Mononuclear cell (primary cell): Measurements from ENCODE around the gene CSGALNACT2. TPM values are rescaled to one million over a fixed set of nuclear protein-coding genes. Genes with fewer than 3 reads are reported as not detected.
A peak's percentile ranks its signal among the peaks of the same experiment; 100 is the strongest.
"Not testable (repeated sequence)": the region's sequence is repeated elsewhere in the genome, so short reads cannot be mapped to it uniquely, and the experiment has no call there.

Source experiments
- H3K27me3 ChIP-seq: 2 replicates; pipeline ENCODE4 v1.6.0; 2011; ENCODE audit warnings: low read length, control low read depth; ENCODE audit not compliant: insufficient read depth
- H3K4me1 ChIP-seq: 2 replicates; pipeline ENCODE4 v1.5.1; 2011; ENCODE audit warnings: mild to moderate bottlenecking, low read length, control low read depth; ENCODE audit not compliant: insufficient read depth
- H3K4me3 ChIP-seq: 2 replicates; pipeline ENCODE4 v1.5.1; 2011; ENCODE audit warnings: mild to moderate bottlenecking, low read length, moderate library complexity
- H3K9me3 ChIP-seq: 2 replicates; pipeline ENCODE4 v1.5.1; 2011; ENCODE audit warnings: low read depth, mild to moderate bottlenecking, control low read depth, low read length
- total RNA-seq: library from RNA; depleted of rRNA; stranded (reverse); fragments of >200 nt; gene quantifications from one replicate; pipeline ENCODE4 v1.2.3, GENCODE V29; 2012

The CSGALNACT2 gene, protein sequence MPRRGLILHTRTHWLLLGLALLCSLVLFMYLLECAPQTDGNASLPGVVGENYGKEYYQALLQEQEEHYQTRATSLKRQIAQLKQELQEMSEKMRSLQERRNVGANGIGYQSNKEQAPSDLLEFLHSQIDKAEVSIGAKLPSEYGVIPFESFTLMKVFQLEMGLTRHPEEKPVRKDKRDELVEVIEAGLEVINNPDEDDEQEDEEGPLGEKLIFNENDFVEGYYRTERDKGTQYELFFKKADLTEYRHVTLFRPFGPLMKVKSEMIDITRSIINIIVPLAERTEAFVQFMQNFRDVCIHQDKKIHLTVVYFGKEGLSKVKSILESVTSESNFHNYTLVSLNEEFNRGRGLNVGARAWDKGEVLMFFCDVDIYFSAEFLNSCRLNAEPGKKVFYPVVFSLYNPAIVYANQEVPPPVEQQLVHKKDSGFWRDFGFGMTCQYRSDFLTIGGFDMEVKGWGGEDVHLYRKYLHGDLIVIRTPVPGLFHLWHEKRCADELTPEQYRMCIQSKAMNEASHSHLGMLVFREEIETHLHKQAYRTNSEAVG
- total RNA-seq: 68.8 TPM

DNA sequence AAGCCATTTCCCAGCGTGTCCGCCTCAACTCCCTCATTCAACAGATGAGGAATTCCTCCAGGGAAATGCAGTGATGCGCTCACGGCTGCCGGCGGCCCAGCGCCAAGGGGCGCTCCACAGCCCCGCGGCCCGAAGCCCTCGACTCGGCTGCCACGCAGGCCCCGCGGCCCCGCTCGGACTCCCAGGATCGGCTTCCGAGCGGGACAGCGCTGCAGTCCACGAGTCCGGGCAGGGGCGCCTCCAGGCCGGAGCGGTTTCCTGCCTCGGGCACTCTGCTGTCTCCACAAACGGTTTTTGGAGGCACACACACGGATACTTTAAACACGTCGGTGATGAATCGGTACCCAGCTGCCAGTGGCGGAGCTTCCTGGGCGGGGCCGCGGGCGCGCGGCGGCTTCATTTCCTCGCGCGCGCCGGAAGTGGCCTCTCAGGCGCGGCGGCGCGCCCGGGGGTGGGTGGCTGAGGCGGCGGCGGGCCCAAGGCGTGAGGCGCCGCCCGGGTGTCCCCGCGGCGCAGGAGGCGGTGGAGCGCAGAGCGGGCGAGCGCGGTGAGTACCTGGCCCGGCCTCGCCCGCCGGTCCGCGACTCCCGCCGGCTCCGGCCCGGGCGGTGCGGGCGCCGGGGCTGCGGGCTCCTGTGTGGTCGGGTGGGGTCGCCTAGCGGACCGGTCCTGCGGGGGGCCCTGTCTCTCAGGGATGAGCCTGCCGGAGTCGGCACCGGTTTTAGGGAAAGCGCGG, at the start of gene CSGALNACT2:
Gene CSGALNACT2, plus strand, starts transcription at position 425 of the 736 bp plus-strand sequence. CDS start 16,705 bp downstream, outside the sequence.
- Histone ChIP-seq H3K4me3 (peak within 1 kb of the TSS; percentile 92), H3K4me1 (peaks cover 47% of the 10 kb centered on the region), H3K9me3 (no peaks in the 10 kb centered on the region), H3K27me3 (no peaks in the 10 kb centered on the region)

DNA sequence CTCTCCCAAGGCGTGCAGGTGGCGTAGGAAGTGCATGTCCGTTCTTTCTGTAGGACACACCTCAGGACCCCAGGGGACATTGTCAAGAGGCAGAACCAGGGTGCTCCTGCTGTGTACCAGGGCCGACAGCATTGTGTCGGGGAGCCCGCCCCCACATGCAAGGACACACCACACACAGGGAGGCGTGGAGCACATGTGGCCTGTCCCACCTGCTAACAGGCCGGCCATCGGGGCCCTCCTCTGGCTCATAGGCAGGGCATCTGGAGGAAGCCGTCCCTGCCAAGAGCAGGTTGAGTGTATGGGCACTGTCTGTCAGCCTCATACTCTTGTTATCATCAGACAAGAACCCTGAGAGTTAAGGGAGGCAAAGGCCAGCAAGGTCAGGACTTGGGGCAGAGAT, 48.7 kb upstream of the CSGALNACT2 start:
- no peaks in the 10 kb centered on the region for H3K27me3 ChIP-seq
- no peaks in the 10 kb centered on the region for H3K9me3 ChIP-seq
- H3K4me3 ChIP-seq: no peak overlapping the region
- peaks cover 20% of the 10 kb centered on the region for H3K4me1 ChIP-seq

DNA sequence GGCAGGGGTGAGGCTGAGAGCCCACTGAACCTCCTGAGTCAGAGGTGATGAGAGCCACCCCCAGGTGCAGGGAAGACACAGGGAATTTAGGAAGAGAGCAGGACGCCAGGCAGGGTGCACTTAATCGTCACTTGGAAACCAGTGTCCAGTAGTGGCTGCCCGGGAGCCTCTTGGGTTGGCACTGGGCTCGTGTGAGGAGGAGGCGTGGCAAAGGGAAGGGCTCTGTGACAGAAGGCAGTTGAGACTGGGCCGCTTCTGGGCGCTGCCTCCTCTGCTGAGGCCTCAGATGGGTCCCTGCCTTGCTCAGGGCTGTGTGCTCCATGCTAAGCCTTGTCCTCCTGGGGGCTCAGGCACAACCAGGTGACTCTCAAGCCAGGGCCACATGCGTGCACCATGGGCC, 48.1 kb upstream of the CSGALNACT2 start:
- Histone ChIP-seq H3K27me3 (no peaks in the 10 kb centered on the region), H3K4me1 (peaks cover 20% of the 10 kb centered on the region), H3K9me3 (no peaks in the 10 kb centered on the region), H3K4me3 (no peak overlapping the region)

DNA sequence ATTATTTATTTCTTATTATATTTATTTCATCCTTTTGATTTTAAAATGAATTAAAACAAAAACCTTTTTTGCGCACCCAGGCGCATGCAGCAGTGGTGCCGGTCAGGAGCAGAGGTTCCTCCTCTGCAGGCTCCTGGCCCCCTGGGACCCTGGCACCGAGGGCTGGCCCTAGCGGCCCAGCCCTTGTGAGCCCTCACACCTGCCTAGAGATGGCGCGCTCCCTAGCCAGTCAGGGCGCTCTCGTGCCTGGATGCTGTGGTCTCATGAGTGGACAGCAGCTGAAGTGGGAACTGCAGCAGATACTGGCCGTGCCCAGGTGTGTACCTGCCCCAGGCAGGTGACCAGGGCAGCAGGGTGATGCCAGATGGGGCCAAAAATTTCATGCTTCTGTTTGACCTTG, 47.6 kb upstream of the CSGALNACT2 start:
- no peaks in the 10 kb centered on the region for H3K27me3 ChIP-seq
- peaks cover 20% of the 10 kb centered on the region for H3K4me1 ChIP-seq
- H3K9me3 ChIP-seq: no peaks in the 10 kb centered on the region
- H3K4me3 ChIP-seq: no peak overlapping the region

DNA sequence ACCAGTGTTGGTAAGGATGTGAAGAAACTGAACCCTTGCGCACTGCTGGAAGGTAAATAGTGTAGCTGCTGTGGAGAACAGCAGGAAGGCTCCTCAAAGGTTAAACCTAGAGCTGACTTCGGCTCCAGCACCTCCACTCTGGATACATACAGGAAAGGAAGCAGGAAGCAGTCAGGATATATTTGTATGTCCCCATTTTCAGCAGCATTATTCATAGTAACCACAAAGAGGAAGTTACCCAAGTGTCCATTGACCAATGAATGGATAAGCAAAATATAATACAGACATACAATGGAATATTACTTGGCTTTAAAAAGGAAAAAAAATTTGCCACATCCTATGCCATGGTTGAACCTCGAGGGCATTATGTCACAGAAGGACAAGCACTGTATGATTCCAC, 46.4 kb upstream of the CSGALNACT2 start:
- H3K4me3 ChIP-seq: no peak overlapping the region
- no peaks in the 10 kb centered on the region for H3K9me3 ChIP-seq

DNA sequence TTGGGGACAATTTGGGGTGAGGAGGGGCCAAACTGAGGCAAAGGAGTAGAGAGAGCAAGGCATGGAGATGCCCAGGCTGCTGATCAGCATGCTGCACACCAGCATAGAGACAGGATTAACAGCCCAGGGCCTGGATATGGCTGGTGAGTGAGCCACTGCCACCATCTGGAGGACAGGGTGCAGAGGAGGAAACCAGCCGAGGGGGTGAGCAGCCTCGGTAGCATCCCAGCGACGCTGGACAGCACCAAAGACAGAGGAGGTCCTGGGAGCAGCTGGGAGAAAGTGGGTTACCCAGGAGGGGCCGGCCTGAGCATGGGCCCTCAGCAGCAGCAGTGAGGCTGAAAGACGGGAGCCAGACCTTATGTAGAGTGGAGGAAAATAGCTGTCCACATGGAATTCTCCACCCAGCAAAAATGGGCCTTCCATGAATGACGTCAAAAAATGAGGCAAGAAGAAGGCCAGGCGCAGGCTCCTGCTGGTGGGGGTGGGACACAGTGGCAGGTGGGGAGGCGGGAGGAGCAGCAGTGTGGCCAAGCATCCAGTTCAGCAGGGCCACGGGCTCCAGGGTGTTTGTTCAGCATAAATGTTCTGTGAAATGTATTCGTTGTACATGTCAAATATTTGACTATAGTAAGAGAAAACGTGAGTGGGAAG, 44.7 kb upstream of the CSGALNACT2 start:
- Histone ChIP-seq H3K27me3 (no peaks in the 10 kb centered on the region), H3K4me1 (peaks cover 20% of the 10 kb centered on the region), H3K4me3 (no peak overlapping the region), H3K9me3 (no peaks in the 10 kb centered on the region)

More for the DNA sequence above, 46.4 kb upstream of the CSGALNACT2 start:
- H3K4me1 ChIP-seq: peaks cover 20% of the 10 kb centered on the region
- H3K27me3 ChIP-seq: no peaks in the 10 kb centered on the region

DNA sequence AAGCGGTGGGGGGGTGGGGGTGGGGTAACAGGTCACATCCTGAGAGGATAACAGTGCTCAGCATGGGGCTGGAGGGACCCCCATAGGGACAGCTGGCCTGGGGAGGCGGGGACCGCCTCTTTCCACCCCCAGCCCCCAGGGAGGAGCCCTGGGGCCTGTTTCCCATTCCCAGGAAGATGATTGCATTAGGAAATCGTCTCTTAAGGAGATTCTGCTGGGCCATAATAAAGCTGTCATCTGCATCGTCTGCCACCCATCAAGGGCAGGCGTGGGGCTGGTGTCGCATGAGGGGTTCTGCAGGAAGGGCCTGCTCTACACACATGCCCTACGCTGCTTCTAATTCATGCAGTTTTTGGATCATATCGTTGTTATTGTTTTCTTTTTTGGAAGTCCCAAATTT, 44.2 kb upstream of the CSGALNACT2 start:
- H3K4me3 ChIP-seq: no peak overlapping the region
- no peaks in the 10 kb centered on the region for H3K27me3 ChIP-seq
- H3K4me1 ChIP-seq: peaks cover 20% of the 10 kb centered on the region
- no peaks in the 10 kb centered on the region for H3K9me3 ChIP-seq

DNA sequence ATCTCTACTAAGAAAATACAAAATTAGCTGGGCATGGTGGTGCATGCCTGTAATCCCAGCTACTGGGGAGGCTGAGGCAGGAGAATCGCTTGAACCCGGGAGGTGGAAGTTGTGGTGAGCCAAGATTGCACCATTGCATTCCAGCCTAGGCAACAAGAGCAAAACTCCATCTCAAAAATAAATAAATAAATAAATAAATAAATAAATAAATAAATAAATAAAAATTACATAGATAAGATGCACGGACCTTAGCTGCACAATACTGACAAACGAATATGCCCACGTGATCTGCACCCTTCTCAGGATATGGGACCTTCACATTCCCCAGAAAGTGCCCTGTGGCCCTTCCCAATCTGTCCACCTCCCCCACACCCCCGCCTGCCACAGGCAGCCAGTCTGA, 38.9 kb upstream of the CSGALNACT2 start:
- H3K27me3 ChIP-seq, H3K4me1 ChIP-seq, H3K4me3 ChIP-seq, H3K9me3 ChIP-seq: not testable (repeated sequence)

DNA sequence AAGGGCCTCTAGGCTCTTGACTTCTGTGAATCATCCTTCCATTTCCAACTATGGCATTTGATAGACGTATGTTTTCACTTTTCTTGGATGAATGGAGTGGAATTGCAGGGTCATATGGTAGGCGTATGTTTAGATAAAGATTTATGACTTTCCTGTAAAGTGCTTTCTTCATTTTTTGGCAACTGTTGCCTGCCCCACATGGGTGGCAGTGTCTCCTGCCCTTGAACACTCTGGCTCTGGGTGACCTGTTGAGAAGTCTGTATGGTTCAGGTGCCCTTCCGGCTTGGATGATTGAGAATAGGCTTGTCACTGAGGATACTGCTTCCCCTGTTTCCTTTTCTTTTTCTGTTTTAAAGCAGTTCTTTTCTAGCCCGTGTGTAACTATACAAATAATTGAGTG, 38.3 kb upstream of the CSGALNACT2 start:
- Histone ChIP-seq H3K4me1 (peaks cover 6% of the 10 kb centered on the region), H3K9me3 (no peaks in the 10 kb centered on the region), H3K27me3 (peaks cover 11% of the 10 kb centered on the region), H3K4me3 (no peak overlapping the region)

DNA sequence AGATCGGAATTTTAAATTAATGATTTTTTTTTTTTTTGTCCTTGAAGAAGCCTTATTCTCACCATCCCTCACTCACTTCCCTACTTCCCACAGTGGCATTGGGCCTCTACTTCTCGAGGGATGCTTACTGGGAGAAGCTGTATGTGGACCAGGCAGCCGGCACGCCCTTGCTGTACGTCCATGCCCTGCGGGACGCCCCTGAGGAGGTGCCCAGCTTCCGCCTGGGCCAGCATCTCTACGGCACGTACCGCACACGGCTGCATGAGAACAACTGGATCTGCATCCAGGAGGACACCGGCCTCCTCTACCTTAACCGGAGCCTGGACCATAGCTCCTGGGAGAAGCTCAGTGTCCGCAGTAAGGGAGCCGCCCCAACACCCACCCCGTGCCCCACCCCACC, 37.9 kb upstream of the CSGALNACT2 start:
- Histone ChIP-seq H3K4me3 (no peak overlapping the region), H3K27me3 (peaks cover 11% of the 10 kb centered on the region), H3K4me1 (peaks cover 10% of the 10 kb centered on the region), H3K9me3 (no peaks in the 10 kb centered on the region)

DNA sequence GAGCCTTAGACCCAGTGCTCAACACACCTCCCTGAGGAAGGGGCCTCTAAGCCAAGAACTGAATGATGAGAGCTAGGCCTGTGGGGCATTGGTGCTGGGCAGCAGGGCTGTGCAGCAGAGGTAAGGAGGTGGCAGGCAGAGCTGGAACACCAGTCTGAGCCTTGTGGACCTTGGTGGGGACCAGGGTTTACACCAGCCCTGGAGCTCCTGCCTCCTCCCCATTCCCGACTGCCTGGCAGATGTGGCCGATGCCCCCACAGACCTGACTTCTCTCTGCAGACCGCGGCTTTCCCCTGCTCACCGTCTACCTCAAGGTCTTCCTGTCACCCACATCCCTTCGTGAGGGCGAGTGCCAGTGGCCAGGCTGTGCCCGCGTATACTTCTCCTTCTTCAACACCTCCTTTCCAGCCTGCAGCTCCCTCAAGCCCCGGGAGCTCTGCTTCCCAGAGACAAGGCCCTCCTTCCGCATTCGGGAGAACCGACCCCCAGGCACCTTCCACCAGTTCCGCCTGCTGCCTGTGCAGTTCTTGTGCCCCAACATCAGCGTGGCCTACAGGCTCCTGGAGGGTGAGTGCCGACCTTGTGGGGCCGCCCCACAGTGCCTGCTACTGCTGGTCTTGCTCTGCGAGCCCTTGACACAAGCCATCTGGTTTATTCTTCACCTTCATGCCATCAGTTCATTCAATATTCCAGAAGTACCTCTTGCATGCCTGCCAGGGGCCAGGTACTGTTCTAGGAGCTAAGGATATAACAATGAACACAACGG, 36.0 kb upstream of the CSGALNACT2 start:
- Histone ChIP-seq H3K4me3 (no peak overlapping the region), H3K9me3 (no peaks in the 10 kb centered on the region), H3K27me3 (peaks cover 11% of the 10 kb centered on the region), H3K4me1 (peaks cover 25% of the 10 kb centered on the region)

DNA sequence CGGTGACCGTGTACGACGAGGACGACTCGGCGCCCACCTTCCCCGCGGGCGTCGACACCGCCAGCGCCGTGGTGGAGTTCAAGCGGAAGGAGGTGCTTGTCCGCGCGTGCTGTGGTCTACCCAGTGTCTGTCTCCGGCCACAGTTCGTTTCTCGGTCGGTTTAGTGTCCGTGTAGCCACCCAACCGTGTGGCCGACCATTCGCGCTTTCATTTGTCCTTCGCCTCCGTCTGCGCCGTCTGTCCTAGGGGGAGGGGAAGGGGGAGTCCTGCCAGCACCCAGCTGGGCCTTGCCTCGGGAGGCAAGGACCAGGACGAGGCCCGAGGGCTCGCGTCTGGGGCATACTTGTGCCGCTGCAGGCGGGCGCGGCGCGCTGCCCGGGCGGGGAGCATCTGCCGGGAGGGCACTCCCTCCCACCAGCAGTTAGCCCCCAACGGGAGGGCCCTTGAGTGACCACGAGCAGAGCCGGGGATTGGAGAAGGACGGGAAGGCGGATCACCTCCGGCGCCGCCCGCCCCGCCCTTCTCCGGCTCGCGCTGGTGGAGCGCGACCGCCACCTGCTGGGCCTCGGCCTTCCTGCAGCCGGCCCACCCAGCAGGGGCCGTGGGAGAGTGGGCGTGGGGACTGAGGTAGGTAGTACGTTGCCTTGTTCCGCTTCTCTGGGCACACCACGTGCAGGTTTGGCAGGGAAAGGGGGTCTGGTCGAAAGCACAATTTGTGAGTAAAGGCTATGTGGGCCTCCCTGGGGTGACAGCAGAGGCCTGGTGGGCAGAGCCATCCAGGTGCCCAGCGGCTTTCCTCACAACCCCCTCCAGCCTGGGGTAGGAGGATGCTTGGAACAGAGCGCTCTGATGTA, 32.9 kb upstream of the CSGALNACT2 start:
- Histone ChIP-seq H3K4me3 (peak overlapping the region; percentile 36), H3K4me1 (peaks cover 27% of the 10 kb centered on the region), H3K27me3 (peaks cover 11% of the 10 kb centered on the region), H3K9me3 (no peaks in the 10 kb centered on the region)

DNA sequence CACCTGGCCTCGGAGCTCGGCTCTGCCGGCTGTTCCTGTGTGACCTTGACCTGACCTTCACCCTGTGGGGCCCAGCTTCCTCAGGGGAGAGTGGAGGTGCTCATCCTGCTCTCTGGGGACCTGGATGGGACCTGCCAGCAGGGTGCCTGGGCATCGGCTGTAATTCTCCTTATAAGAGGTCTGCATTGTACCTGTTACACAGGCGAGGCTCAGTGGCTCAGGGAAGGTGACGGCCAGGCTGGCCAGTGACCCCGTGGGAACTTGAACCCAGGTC, 32.4 kb upstream of the CSGALNACT2 start:
- Histone ChIP-seq H3K4me1 (peaks cover 32% of the 10 kb centered on the region), H3K9me3 (no peaks in the 10 kb centered on the region), H3K27me3 (peaks cover 11% of the 10 kb centered on the region), H3K4me3 (no peak overlapping the region)
